Limb (tissue), 2 donors: ENCODE measurements around the gene LAPTM5.

Experiments used
- DNase-seq, 2 donors: peaks; one replicate each; pipeline ENCODE4 v3.0.0-alpha.2; 2016; ENCODE audit errors: extremely low spot score in 2 of 2

Gene LAPTM5

DNA sequence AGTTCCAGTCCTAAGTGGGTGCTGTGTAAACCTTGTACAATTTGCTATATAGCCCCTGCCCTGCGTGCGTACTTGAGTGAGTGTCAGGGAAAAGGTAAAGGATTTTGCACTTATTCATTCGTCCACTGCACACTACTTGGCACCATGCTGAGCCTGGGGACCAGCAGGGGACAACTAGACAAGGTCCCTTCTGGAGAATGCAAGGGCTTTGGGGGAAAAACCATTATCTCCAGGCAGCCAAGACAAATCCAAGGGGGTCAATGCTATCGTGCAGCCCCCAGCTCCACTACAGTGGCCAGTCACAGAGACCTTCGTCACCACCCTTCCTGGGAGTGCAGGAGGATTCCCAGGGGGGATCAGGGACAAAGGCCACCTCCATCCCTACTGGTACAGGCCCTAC, 73.9 kb downstream of the LAPTM5 start:
- peak in 1 of 2 donors; percentile 4 for DNase-seq
